ENCODE results near the gene RGS11.

- TF ChIP-seq CTCF (IDR thresholded peaks at IDR 0.05) (no peak), POLR2A (IDR thresholded peaks at IDR 0.05) (no peak)
These were observed 603 bp downstream of the RGS11 start for GRCh38 chr16:275041-275641.

Measured in heart left ventricle (tissue), 13 donors.